HuH-7.5 (cell line): ENCODE measurements around the gene BCAS3.

ENCODE experiments used
- DNase-seq: peaks from one replicate; pipeline ENCODE4 v3.0.0; 2011; ENCODE audit warnings: low spot score

The BCAS3 gene

DNA sequence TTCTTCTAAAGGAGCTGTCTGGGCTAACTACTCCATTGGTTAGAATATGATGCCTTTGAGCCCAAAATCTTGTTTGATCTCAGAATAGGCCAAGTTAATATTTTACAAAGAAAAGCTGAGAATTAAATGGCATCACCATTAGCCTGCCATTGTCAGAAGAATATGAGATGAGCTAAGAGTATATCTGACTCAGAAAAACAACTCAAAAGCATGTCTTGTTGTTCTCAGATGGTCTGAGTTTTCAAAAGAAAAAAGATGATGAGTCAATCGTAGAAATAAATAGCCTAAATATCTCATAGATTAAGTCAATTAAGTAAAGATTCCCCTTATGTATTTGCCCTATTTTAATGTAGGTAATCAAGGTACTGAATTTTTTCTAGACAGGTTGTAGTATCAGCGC lies 524.9 kb downstream of the BCAS3 start:
- DNase-seq = no peak

DNA sequence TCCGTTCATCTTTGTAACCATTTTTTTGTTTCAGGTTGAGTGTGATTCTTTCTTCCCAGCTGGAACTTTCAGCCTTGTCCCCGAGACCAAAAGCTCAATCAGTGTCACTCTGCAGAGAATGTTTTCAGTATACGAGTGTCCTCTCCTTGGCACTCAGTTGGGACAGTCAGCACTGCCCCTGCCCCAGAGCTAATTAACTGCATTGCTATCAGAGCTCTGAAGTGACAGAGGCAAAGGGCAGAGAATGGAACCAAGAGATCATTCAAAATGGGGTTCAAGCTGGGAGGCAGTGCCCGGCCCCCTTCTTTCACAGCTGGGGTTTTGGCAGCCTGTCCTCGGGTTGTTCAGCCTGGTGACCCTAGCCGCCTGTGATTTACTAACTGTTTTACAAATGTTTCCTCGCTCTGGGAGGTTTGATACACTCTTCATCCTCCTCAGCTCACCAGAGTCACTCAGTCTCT lies 526.0 kb downstream of the BCAS3 start:
- DNase-seq = no peak

DNA sequence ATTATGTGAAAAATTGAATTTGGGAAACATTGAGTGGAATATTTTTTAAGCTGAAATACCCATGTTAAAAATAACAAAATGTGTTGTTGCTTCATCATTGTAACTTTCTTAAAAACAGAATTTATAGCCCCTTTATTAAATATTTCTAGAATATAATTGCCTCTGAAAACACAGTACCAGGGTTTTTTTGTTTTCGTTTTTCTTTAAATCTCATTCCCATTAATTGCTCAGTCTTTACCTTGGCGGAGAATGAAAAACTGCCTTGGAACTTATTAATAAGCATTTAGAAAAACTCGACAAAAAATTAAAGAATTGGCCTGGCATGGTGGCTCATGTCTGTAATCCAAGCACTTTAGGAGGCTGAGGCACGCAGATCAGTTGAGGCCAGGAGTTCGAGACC lies 526.8 kb downstream of the BCAS3 start:
- no peak for DNase-seq

DNA sequence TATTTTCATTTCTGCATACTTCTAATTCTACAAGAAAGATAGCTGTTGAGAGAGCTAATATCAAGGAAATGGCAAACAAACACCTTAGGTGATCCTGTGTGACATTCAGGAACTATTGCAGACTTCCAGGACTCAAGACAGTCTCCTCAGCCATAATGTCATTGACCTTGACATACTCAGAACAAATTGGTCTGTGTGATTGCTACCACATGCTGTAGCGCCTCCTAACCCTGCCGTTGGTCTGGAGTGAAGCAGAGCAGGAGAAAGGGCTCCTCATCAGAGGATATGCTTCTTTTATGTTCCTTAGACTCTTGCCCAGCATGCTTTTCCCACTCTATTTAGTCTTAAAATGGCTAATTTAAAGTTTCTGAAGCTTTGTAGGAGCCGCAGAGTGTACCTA lies 527.8 kb downstream of the BCAS3 start:
- DNase-seq = no peak

DNA sequence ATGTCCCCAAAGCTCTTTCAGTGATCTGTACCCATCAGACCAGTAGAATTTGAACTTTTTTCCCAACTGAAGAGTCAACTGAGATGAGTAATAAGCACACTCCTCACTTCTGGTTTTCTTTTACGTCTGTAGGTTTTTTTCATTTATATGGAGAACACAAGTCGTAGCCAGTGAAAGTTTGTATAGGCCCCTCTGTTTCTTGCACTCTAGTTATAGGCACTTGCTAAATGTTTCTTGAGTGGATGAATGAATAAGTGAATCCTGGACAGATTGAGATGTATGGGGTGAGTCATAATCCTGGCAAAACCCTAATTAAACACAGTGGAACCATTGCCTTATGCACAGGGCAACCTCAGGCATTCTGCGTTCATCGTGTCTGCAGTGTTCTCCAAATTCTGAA lies 528.3 kb downstream of the BCAS3 start:
- DNase-seq = no peak

DNA sequence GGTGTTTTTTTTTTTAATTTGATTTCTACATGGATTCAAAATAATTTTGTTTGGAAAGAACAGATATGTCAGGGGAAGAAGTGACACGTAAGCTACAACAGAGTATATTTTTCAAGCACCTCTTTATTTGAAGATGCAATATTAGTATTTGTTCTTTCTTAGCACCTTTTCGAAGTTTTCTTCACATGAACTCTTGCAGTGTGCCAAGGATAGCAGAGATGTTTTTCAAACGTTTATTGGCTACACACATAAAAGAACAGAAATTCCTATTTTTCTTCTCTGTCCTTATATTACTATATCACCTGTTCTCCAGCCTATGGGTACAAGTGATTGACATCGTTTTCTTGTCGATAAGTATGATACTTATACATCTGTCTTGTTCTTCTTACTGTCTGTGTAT lies 529.3 kb downstream of the BCAS3 start:
- DNase-seq = no peak

DNA sequence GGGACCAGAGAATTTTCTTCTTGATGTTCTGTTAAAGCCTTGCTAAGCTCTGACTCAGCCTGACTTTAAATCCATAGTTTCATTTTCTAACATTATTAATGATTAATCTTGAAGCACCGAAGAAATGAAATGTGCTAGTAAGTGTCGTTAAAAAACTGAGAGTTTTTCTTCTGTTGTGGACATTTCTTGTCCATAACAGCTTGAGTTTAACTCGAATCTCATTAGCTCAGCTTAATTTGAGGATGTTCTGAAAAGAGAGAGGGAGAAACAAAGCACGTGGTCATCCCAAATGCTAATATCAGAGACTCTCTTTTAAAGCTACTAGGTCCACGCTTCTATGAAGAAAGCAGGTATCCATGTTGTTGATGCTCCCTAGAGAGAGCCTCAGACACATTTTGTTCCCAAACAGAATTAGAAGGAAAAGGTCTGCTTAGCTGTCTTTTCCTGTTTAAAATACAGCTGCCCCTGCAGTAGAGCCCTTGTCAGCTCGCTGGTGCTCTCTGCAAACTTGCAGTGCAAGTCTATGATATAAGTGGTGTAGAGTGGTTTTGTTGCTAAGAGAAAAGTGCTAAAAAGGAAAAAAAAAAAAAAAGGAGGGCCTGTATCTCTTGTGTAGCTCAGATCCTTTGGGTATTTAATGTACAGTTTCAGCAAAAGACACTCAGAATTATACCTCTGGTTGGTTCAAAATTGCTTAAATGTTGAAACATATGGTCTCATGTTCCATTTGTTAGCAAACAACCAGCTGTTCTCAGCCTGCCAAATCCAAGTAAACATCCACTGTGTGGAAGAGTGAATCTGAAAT lies 530.9 kb downstream of the BCAS3 start:
- no peak for DNase-seq

DNA sequence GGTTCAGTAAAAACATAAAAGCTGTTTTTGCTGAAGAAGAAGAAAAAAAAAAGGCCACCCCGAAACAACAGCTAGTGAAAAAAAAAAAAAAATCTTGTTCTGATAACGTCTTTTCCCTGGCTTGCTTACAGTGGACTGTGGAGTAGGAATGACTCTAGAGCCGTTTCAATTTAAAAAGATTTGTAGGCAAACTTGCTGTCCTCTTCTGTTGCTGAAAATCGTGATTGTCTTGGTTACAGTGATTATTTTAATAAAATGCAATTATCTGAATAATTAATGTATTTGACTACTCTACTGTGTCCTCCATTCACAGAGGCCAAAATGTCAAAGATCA lies 531.4 kb downstream of the BCAS3 start:
- no peak for DNase-seq

DNA sequence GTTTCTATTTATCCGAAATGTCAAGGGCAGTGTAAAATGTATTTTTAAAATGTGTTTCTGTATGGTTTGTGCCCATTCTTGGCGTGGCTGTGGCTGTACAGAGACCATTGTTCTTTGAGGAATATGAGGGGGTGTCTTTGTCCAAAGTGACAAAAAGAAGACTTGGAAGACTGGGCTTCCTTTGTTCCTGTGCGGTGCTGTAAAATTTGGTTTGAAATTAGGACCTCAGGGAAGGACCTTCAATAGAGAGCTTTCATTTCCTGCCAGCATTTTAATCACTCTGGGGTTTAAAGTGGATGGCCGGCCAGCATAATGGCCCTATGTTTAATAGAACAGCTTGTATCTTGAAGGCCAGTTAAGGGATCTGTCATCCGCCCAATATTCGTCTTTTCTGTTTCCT lies 531.9 kb downstream of the BCAS3 start:
- DNase-seq = no peak

DNA sequence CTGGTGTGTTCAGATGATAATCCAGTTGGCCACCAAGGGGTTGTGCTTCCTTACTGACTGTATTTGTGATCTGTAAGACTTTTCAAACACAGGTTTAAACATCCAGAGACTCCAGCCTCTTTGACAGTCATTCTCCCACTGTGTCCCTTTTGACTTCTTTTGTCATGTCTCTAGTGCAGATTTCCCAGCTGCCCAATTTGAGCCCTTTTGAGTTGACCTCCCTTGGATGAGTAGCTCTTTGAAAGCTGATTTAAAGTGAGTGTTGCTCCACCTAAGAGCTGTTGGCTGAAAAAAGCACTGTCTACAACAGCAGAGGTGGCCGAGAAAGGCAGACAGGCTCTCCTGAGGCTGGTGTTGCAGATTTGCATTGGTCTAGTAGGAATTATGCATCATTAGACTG lies 533.6 kb downstream of the BCAS3 start:
- no peak for DNase-seq

DNA sequence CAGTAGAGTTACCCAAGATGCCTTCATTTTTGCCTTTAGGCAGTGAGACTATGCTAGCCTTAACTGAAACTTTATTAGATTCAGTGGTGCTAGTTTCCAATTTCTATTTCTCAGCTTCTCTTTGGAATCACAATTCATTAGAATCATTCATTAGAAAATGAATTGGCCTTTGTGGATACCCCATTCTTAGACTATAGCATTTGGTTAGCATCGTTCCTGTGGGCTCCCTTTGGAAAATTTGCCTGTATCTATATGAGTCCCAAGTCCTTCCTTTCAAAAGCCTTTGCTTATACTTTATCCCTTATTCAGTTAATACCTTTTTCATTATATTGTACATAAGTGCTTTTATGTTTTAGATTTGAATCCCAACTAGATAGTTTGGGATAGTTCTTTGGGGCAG lies 535.0 kb downstream of the BCAS3 start:
- DNase-seq = no peak

DNA sequence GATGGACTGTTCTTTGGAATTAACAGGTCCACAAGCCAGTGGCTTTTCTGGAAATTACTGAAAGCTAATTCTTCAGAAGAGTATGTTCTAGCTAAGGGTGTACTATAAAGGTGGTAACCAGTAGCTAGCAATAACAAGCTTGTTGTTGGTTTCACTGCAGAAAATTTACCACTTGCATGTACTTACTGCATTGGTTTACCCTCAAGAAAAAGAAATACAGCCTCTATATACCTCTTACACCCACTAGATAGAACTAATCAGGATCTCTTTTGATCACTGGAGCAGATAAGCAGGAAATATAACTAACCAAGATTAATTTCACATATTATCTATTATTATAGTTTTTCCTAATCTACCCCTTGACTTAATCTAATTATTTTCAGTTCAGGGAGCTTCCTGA lies 537.1 kb downstream of the BCAS3 start:
- DNase-seq = no peak

DNA sequence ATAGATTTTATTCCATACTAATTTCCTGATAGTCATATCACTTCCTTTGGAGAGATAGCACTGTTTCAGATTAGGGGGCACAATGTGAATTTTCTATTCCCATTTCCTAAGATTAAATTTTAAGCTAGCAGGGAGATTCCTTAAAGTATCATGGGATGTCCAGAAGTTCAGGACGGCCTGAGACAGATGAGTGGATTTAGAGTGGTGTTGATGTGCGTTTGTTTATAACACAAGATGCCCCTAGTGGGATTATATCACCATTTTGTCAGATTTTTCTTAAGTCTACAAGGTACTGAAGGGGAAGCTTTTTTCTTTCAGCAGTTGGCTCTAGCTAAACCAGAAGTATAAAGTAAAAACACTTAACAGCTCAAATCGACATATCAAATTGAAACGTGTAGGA lies 538.4 kb downstream of the BCAS3 start:
- no peak for DNase-seq

DNA sequence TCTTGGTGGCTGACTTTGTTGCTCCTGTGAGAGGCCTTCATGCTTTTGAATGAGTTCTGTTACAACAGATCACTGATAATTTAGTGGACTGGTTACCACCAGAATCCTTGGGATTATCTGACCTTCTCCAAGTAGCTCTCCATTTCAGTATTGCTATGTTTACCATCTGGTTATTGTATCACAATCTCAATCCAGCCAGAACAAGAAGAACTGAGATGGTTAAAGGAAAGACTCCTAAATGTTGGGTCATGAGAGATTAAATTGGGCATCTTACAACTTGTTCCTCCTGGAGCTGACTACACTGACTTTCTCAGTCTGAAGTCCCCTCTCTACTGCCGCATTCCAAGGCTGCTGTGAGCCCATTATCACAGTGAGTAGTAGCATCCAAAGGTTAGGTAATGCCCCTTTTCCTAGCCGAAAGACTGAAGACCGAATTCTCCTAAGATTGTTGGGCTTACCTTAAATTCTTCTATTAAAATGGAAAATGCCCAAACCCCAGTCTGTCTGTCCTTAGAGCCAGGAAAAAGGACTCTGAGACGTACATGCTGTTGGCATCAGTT lies 540.3 kb downstream of the BCAS3 start:
- no peak for DNase-seq

DNA sequence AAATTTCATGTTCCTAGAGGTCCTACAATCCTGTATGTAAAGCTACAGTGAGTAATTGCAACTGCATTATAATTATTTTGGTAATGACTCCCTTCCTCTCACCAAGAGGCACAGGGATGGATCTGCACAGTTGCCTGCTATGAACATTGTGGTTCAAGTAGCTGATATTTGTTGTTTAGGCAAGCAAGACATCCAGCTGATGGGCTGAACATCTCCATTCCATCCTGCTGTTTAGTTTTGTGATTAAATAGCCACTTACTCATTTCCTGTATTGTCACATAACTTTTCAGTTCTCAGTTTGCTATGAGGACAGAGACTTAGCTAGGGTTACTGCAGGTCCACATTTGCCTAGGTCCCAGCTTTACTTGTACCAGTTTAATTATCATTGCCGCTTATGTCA lies 540.8 kb downstream of the BCAS3 start:
- no peak for DNase-seq

DNA sequence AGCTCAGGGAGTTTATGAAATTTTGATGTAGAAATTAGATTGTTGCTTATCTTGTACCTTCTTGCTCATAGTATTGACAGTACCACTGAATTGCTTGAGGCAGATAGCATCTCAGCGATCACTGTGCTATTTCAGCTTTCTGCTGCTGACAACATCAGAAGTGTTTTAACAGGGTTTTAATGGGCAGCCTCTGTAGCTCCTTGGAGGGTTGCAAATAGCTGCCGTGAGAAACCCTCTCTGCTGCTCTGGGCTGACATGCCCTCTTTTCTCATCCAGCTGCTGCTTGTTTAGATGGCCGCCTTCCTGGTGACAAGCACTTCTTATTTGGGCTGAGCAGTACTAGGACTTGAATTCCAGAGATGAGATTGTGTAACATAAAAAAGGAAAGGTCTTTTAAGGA lies 541.8 kb downstream of the BCAS3 start:
- no peak for DNase-seq

DNA sequence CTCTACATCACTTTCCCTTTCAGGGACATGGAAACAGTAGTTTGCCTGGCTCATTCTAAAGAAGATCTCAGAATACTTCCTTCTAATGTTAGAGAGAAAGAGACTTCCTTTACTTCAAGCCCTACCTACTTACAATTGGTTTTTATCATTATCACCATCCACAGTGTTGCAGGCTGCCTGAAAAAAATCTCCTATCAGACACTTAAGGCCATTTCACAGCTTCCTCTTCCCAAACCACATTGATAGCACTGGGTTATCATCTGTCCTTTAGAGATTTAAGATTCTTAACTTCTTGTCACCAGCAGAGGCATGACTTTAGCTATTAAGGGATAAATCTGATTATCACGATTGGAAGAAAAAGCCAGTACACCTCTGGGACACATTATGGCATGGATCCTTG lies 543.5 kb downstream of the BCAS3 start:
- no peak for DNase-seq

DNA sequence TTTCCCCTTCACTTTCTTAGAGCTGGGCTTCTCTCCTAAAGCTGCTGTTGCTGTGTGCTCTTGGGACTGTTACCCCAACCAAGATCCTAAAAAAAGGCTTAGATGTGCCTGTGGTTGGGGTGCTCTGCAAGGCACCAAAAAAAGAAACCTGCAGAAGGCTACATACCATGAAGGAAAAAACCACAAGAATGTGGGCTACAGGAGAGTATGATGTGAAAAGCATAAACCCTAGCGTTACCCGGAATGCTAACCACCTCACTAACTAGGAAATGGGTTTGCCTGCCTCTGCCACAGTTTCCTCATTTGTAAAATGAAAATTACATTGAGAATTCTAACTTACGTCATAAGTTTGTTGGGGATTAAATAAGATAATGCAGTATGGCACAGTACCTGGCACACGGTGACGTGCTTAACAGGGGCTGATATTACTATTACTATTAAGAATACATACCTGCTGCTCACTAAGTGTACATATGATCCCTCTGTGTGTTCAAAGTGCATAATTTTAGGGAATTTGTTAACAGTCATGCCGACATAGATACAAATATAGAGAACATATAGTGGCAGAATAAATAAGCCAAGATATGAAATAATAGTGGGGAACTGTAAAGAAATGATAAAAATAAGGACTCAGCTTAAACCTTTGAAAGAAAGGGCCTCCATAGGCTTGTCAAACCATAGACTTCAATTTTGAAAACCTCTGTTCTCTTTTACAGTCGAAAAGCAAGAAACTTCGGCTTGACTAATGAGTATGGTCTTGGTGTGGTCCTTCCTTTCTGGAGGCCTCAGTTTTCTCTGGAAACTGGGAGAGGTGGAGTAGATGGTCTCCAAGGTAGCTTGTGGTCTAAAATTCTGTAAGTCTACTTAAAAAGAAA lies 544.2 kb downstream of the BCAS3 start:
- no peak for DNase-seq

DNA sequence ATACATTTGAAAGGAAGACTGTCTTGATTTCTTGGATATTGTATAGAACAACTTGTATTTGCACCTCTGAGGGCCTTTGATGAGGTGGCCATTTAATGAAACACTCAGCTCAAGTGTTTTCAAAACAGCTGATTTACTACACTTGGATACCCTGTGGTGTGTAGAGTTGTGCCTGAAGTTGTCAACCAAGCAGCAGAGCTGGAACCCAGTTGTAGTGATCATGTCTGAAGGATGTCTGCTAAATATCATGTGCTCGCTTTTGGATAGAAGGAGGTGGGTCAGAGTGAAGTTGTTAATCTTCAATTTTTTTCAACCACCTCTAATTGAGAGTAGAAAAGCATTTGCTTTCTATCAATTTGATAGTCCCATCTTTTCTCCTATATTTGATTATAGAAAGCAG lies 546.1 kb downstream of the BCAS3 start:
- no peak for DNase-seq

DNA sequence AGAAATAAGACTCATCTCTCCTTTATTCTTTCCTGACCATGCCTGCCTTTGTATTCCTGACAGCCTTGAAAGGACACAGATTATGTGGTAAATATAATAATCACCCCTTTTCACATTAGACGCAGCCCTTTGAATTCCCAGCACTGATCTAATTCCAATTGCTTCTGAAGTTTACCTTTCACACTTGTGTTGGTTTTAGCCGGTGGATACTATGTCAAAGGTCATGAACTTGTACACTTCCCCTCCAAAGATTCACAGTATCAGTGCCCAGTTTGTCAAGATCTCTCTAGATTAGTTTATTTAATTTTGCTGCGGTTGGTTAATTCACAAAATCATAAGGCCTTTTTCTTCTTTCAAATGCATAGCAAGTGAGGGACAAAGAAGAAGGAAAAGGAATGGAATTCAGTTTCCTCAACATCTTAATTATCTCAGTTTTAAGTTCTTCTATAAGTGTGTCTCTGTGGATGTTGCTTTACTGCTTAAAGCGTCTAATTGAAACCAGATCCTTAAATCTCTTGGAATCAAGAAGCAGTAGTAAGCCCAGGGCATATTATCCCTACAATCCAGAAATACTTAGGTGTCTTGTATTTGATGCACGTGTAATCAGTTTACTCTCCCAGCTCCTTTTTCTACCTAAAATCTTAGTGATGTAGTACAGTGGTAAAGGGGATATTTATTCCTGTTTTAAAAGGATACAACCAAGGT lies 547.7 kb downstream of the BCAS3 start:
- DNase-seq = no peak

DNA sequence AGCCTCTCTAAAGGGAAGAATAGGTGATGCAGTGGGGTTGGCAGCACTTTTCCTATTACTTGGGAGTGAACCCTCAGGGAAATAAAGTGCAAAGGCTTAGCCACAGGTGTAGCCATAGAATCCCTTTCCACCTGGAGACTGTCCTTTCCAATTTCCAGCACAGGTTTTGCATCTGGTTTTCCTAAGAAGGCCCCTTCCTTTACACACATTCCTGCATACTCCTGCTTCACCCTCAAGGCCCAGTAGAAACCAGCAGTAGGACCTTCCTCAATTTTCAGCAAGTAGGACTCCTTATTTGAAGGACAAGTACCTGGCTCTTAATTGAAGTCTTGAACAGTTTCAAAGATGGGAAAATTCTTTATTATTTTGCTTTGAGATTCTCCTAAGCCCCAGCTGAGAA lies 550.2 kb downstream of the BCAS3 start:
- DNase-seq = no peak

DNA sequence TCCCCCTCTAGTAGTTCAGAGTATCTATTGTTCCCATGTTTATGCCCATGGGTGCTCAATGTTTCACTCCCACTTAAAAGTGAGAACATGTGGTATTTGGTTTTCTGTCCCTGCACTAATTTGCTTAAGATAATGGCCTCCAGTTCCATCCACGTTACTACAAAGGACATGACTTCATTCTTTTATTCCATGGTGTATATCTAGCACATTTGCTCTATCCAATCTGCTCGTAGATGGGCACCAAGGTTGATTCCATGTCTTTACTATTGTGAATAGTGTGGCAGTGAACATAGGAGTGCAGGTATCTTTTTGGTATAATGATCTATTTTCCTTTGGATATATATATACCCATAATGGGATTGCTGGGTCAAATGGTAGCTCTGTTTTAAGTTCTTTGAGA lies 552.8 kb downstream of the BCAS3 start:
- DNase-seq = no peak
